ENCODE measurements around the gene BICD1.

The BICD1 gene

DNA sequence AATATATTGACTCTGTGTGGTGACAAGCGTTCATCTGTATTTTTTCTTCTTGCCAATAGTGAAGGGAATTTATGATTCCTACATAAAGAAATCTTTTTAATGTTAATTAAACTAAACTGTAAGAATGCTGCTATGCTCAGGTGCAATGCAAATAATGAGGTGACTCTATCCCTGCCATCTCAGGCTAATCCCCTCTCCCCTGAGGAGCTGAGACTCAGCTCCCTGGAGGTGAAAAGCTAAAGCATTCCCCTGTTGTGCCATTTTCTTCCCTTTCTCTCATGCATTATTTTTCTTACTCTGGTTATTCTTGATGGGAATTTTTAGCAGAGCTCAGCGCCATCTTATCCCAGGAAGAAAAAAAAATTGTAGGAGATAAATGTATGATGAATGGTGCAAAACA is 178.8 kb downstream of the BICD1 start:
- DNase-seq = no peak

DNA sequence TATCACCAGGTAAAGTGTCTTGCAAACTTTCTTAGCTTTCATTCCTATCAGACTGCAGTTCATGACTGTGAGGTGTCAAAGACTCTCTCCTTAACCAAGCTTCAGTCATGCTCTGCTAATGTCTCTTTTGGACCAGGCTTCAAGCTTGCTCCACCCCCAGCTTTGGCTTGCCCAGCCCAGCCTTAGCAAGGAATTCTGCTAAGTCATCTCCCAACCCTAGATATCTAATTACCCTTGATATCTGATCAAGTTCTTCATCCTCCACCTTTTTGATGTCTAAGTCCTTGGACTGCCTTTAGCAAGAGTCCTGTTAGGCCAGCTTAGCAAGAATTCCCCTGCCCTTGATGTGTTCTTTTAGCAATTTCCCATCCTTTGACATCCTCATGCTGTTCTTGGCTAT is 183.8 kb downstream of the BICD1 start:
- no peak for DNase-seq

DNA sequence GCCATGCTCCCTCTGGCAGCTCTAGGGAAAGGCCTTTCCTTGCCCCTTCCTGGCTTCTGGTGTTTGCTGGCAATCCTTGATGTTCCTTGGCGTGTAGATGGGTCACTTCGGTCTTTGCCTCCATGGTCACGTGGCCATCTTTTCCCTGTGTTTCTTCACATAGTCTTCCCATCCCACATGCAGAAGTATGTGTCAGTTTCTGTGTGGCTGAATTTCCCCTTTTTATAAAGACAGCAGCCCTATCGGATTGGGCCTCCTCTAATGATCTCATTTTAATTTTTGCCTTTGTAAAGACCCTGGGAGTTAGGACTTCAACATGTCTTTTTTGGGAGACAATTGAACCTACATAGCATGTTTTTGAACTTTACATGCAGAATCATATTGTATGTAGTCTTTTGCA is 185.5 kb downstream of the BICD1 start:
- DNase-seq = no peak

DNA sequence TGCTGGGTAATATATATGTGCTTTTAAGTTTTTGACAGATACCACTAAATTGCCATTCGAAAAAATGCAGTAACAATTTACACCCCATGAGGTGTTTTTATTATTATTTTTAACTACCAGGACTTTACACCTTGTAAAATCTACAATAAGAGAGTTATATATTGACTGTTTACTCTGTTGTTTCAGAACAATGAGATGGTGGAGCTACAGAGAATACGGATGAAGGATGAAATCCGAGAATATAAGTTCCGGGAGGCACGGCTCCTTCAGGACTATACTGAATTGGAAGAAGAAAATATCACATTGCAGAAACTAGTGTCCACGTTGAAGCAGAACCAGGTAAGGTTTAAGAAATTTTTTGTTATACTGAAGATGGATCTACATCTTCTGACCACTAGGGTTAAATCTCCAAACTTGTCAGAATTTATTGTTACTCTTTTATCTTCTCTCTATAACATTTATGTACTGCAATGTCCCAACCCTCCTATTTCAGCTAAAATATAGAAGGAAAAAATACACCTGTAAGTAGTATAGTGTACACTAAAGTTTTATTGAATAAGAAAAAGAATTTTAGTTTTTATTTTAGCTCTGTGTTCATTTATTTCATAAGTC is 187.3 kb downstream of the BICD1 start:
- no peak for DNase-seq

DNA sequence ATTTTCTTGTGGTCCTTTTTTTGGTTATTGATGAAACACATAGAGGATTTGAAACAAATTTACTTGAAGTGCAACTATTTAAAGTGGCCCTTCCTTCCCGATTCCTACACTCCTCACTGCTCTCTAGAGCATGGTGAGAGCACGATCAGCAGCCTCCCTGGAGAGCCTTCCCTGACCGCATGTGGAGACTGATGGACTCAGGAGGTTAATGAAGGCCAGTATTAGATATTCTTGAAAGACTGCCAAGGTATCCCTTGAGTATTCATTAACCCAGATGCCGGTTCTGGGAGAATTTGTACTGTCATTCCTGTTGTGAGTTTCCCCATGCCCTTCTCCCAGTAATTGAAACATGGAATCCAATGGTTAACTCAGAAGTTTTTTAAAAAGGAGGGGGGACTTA is 189.9 kb downstream of the BICD1 start:
- no peak for DNase-seq

DNA sequence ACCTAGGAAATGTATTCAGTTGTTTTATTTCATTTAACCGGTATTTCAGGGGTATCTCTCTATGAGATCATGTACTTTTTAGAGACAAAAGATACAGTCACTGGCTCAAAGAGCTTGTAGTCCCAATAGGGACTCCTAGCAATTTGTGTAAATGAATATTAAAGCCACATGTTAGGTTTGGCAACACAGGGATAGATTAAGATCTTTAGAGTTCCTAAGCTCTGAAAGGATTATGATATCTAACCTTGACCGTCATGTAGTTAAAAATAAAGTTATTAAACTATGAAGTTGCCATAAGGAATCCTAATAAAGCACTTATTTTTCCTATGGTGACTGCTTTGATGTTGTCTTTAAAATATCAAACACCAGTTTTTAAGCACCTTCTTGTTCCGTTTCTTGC is 192.3 kb downstream of the BICD1 start:
- no peak for DNase-seq

DNA sequence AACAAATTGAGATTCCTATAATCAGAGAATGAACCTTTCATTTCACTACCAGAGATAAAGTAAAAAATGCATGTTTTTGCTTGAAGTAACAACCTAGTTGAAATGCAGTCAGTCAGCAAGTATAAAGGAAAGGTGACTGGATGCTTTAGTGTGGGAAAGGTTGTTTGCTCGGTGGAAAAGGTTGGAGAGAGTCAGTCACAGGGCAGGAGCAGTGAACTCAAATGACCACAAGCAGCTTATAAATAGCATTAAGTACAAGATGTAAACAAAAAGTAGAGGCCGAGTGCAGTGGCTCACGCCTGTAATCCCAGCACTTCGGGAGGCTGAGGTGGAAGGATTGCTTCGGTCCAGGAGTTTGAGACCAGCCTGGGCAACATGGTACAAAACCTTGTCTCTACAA is 194.6 kb downstream of the BICD1 start:
- DNase-seq = no peak

DNA sequence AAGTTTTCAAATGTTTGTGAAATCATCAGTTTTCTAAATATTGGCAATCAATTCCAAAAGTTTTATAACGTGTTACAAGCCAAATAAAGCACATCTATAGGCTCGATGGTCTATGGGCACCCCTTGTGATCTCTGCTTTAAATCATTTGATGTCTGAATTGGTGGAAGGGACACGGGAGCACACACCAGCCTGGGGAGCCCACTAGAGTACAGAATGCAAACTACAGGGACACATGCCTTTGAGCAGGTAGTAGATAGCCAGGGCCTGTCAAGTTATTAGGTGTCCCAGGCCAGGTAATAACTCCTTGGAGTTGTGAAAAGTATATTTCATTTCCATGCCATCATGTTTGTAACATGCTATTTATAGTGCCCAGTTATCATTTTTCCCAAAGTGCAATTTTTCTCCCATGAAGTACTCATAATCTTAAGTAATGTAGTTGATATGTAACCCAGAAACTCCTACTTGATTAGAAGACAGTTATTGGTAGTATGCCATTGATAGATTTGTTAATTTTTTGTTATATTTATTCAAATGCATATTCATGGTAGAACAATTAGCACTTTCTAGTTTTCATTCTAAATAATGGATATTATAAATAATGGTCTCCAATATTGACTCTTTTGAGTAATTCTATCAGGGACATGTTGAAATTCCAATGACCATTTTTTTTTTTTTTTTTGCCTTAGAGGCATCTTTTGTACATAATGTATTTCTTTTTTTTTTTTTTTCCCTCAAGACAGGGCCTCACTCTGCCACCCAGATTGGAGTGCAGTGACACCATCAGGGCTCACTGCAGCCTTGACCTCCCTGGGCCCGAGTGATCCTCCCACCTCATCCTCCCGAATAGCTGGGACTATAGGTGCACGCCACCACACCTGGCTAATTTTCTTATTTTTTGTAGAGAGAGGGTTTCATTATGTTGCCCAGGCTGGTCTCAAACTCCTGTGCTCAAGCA is 195.8 kb downstream of the BICD1 start:
- peak; percentile 11 for DNase-seq

DNA sequence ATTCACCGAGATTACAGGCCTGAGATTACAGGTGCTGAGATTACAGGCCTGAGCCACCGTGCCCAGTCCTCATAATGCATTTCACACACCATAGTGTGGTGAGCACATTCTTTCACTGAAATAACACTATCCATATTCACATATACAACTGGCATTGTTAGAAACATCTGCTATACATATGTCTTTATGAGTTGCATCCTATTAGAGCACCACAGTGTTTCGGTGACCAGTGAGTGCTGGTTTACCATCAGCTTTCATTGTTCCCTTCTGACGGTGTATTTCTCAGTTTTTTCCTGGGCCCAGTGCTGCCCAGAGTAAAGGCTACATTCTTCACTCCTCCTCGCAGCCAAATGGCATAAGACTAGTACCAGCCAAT is 196.5 kb downstream of the BICD1 start:
- no peak for DNase-seq

DNA sequence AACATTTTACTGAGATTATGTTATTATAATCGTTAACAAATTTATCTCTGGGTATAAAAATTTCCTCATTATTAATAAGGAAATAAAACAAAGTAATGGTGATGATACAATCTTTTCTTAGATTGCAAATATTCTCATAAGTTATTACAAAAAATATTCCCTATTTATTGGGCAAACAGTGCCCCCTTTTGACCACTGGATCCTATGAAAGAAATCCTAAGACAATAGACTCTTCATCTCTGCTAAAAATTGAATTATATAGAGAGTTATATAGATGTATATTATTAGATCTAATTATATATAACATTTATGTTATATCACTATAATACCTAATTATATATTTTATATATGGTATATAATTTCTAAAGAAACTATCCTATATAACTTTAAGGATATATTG is 198.5 kb downstream of the BICD1 start:
- peak; percentile 17 for DNase-seq

DNA sequence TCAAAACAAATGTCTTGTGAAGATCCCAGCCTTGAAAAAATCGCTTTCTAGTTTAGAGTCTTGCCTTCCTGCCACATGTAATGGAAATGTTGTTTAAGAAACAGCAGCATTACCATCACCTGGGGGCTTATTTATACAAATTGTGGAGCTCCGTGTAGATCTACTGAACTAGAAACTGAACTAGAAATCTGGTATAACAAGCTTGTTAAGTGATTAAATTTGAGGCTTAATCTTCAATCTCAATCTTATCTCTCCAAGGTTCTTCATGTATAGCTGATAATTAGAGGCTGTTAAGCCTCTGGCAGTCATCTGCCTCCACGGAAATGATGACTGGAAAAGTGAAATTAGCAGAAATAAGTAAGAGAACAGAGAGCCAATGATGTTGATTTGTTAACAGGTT is 200.7 kb downstream of the BICD1 start:
- DNase-seq = no peak

DNA sequence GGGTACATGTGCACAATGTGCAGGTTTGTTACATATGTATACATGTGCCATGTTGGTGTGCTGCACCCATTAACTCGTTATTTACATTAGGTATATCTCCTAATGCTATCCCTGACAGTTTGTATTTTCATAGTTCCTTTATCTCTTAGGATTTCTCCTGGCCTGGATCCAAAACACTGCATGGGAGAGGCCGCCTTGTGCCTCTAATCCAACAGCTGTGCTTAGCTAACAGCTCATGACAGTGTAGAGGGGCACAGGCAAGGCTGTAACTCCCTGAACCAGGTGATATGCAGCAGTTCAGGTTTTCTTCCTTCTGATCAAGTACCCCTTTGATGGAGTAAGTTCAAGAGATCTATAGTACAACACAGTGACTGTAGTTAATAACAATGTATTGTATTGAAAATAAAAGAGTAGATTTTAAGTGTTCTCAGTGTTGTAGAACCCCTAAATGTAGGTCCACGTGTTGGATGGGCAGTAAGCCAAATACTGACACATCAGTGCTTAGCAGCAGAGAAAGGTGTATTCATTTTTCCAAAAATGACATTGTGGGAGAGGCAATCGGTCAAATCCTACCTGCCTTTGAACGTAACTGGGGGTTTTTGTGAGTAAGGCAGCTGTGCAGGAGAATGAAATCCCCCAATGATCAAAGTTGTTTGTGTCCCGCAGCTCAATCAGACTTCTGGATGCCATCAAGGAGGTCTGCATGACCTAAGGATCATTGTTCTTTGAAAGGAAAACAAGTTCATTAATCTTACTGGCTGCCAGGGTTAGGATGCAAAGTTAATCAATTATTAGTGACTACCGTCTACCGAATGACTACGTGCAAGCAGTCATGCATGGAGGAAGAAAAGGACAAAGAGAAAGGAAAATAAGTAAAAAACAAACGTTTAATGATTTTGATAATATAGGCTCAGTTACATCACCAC is 203.4 kb downstream of the BICD1 start:
- no peak for DNase-seq

DNA sequence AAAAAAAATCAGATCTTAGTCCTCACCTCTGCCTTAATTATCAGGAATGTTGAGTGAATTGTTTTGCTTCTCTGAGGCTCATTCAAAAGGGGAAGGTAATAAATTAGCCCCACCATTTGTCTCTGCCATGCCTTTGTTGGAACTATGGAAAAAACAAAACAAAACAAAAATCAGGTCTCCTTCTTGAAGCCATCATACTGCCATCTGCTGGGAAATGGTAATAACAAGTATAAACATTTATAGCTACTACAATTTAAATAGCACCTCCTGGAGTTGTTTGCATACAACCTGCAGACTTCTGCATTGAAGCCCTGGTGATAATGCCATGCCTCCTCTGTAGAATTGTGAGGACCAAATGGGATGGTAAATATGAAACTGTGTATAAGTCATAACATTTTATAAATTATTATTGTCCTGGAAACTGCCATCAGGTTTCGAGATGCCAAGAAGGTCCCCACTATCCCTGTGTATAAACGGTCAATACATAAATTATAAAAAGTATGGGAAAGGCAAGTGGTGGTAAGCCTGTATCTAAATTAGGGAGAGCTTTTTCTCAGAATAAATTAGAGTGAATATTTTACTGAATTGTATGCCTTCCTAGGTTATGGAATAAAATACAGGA is 205.5 kb downstream of the BICD1 start:
- DNase-seq = no peak

DNA sequence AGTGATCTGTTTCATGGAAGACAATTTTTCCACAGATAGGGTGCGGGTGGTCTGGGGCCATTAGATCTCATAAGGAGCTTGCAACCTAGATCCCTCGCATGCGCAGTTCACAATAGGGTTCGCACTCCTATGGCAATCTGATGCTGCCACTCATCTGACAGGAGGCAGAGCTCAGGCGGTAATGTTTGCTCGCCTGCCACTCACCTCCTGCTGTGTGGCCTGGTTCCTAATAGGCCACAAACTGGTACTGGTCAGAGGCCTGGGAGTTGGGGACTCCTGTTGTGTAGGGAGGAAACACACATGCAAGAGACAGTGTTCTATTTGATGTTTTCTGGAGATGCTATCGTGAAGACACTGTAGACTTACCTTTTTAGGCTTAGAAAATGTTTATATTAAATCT is 215.7 kb downstream of the BICD1 start:
- DNase-seq = no peak

DNA sequence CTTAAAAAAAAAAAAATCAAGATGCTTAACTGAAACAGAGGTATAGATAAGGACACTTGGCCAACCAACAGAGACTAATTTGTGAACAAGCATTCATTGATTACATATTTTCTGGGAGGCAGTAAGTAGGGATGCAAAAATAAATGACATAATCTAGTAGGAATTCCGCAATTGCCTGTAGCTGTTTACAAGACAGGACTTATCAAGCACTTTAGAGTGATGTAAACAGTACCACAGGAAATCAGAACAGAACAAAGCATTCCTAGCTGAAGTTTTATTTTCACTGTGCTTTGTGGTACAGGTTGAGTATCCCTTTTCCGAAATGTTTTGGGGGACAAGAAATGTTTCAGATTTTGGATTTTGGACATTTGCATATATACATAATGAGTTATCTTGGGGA is 224.5 kb downstream of the BICD1 start:
- no peak for DNase-seq

DNA sequence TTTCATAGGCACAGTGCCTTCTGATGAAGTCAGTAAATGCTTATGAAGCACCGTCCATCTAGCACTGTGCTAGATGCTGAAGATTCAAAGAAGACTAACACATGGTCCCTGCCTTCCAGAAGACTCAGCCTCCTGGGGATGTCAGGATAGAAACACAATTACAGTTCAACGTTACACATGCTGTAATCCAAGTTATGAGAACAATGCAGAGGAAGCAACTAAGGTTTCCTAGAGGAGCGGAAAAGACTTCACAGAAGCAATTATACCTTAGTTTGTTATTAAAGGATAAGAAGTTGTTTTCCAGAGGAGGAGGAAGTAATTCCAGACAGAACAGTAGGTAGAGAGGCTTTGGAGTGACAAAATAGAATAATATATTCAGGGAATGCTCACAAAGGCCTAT is 225.8 kb downstream of the BICD1 start:
- DNase-seq = no peak

DNA sequence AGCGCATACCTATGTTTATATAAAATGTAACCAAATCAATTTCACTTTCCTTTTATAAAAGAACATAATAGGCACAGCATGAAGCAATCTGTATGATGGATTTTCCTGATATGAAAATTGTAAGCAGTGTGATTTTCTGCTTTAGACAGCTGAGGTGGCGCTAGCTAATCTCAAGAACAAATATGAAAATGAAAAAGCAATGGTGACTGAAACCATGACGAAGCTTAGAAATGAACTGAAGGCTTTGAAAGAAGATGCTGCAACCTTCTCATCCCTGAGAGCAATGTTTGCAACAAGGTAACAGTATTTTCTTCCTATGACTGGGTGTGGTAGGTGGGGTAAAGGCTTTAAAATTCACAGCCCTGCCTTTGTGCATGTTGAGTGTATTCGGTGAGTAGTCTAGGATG is 227.7 kb downstream of the BICD1 start:
- DNase-seq = no peak

DNA sequence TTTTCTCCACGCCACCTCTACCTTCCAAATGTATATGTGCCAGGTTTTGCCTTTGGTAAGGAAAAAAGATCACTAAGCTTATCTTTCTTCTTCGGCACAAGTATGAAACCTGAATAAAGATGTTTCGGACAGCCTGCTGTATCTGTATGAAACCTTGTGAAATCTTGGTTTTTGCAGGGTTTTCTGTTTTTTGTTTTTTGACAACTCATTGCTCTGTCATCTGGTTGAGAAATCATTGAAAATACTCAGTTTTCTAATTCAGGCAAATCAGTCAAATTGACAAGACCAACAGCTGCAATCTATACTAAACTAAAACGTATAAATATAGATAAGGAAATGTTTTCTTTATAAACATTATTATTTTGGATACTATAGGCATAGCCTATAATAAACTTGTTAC is 229.6 kb downstream of the BICD1 start:
- DNase-seq = no peak

DNA sequence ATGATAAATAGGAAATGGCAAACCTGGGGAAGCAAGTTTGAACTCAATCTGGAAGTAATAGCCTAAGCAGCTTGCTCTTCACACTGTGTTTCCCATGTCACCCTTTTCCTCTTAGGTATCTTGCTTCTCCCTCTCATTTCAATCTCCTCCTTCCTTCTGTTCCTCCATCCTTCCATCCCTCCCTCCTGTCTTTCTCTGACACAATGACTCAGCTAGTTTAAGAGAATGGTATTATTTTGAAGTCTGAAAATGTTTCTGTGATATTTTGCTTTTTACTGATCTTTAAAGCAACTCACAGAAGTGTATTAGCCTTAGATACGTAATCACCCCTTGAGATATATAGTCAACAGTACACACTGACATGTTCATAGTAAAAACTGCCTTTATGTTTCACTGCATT is 236.8 kb downstream of the BICD1 start:
- no peak for DNase-seq

DNA sequence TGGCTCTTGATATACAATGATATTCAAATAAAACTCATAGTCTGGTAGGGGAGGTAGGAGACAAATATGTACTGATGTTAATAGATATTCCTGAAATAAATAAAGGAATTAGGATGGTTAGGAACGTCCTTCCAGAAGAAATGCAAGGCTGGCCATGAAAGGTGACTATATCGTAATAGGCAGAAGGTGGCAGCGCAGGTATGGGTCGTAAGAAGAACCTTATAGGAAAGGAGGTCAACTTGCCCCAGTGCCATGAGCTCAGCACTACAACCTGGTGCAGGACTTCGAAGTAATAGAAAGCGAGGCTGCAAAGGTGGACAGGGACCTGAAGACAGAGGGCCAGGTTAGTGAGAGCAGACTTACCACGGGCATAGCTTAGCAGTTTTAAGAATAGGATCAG is 237.4 kb downstream of the BICD1 start:
- no peak for DNase-seq

DNA sequence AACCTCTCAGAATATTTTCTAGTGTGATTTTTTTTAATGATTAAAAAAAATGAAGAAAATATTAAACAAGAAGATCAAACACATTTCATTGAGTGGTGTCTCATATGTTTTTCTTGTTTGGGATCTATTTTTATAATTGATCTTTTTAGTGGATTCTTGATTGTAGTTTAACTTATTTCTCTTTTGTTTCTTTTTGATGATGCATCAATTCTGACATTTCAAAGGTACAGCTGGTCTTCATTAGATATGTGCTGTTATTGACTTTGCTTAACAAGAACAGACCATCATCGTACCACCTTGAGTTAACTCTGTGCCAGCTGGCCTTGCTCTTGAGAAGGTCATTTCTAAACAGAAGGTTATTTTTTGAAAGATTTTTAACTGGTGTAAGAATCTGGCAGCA is 246.9 kb downstream of the BICD1 start:
- no peak for DNase-seq

DNA sequence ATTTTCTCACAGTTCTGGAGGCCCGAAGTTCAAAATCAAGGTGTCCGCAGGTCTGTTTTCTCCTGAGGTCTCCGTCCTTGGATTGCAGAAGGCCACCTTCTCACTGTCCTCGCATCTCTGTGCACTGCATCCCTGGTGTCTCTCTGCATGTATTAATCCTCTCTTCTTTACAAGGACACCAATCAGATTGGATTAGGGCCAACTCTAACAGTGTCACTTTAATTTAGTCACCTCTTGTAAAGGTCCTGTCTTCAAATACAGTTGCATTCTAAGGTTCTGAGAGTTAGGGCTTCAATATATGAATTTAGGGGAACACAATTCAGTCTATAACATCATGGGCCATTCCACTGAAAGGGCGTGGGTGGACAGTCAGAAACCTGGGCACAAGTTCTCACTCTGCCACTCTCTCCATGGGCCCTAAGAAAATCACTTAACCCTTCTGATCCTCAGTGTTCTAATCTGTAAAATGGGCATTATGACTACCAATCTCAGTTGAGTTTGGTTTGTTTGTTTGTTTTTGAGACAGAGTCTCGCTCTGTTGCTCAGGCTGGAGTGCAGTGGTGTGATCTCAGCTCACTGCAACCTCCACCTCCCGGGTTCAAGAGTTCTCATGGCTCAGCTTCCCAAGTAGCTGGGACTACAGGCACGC is 251.1 kb downstream of the BICD1 start:
- DNase-seq = no peak

DNA sequence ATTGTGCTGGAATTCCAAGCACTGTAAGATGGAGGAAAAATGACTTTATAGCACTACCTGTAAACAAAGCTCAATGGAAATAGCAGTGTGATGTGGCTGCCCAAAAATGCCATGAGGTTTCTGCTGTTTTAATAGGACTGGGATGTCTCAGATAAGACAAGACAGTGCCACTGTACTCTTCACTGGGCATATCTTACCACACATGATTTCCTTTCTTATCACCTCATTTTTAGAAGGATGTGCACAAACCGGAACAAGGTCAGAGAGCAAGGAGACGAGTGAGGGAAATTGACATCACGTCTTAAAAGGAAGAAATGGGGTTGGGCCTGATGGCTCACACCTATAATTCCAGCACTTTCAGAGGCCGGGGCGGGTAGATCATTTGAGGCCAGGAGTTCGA is 254.3 kb downstream of the BICD1 start:
- no peak for DNase-seq
